GM21723 (cell line): ENCODE data around the gene PHF20.
"Not testable (repeated sequence)": the region's sequence is repeated elsewhere in the genome, so short reads cannot be mapped to it uniquely, and the experiment has no call there.

Source experiments
- ATAC-seq: cut with Tn5 transposase; IDR thresholded peaks from one replicate; pipeline ENCODE4 v1.9.1; 2021; ENCODE audit warnings: mild to moderate bottlenecking, moderate library complexity; ENCODE audit not compliant: unreplicated experiment

PHF20 gene

DNA sequence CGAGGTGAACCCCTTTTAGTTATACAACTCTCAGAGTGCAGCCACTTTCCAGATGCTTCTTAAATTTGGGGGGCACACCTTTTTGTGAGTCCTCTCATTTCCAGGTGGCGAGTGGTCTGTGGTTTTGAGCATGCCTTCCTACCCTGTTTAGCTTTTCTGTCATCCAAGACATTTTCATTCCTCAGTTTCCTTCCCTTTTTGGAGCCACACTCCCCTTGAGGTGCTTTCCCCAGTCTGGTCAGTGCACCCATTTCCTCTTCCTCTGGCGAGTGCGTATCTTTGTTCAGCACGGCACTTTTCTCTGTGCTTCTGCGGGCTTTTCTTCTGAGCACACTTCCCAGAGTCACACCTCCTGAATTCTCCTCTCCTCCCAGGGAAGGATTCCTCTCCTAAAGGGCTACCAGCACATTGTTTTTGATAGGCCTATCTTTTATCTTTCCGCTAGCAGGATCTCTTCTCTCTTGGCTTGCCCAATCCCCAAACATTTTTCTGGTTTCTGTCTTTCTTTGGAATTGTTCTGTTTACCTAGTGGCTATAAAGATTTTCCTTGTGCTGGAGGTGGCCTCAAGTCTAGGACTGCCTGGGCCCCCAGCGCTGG is 1.4 kb downstream of the PHF20 start:
- no peak for ATAC-seq

DNA sequence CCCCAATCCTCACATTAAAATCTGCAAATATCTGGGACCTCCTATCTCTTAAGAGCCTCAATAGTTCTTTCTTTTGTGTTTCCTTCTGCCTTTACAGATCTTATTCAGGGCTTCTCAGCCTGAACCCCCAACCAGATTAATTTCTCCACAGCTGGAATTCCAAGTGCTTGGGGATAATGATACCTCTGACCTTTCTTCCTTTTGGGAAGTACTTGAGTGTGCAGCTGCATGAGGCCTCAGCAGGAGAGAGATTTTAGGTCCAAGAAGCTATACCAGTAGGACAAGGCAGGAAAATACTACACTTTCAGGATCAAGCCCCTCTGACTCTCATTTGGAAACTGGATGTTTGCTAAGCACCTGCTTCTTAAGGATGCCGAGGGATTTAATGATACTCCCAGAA is 2.6 kb downstream of the PHF20 start:
- no peak for ATAC-seq

DNA sequence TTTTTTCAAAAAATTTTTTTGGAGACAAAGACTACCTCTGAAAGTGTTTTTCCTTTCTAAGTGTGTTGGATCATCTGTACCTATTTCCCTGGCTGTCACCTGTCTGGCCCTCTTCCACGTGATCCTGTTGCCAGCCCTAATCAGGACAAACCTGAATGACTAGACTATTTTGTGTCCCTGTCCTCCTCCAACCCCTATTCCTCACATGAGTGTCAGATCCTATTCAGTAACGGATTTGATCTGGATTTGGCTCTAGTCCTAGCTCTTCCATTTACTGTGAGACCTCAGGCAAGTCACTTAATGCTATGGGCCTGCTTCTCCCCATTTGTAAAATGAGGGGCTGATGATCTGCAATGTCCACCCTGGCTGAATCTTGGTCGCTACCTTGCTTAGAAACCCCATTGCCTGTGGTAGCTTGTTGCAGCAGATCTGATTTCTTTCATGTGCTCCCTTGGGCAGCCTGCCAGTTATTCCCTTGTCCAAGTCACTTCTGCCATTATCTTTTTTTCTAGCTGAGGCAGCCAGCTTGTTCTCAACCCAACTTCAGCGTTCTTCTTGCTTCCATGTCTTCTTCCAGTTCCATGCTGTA is 4.8 kb downstream of the PHF20 start:
- ATAC-seq: no peak

DNA sequence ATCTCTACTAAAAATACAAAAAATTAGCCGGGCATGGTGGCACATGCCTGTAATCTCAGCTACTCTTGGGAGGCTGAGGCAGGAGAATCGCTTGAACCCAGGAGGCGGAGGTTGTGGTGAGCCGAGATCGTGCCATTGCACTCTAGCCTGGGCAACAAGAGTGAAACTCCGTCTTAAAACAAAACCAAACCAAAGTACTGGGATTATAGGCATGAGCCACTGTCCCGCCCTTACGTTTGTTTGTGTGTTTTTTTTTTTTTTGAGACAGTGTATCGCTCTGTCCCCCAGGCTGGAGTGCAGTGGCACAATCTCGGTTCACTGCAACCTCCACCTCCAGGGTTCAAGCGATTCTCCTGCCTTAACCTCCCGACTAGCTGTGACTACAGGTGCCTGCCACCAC is 12.0 kb downstream of the PHF20 start:
- not testable (repeated sequence) for ATAC-seq

DNA sequence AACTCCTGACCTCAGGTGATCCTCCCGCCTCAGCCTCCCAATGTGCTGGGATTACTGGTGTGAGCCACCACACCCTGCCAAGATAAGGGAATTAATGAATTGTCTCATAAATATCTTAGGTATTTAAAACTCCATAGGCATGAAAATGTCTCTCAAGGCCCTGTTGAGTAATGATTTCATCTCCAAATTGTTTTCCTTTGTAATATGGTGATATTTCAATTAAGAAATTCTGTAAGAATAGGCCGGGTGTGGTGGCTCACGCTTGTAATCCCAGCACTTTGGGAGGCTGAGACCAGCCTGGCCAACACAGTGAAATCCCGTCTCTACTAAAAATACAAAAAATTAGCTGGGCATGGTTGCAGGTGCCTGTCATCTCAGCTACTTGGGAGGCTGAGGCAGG is 13.7 kb downstream of the PHF20 start:
- not testable (repeated sequence) for ATAC-seq

DNA sequence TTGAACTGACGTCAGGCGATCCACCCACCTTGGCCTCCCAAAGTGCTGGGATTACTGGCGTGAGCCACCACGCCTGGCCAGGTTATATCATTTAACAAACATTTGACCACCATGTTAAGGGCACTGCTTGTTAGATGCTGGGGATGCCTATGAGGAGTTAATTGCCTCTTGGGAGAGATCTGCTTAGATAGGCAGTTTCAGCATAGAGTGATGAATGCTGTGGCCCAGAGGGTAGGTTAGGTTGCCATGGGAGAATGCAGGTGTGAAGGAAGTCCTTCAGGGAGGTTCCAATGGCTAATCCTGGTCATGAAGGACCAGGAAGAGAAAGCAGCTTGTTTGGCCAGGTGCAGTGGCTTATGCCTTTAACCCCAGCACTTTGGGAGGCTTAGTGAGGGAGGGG is 17.0 kb downstream of the PHF20 start:
- ATAC-seq: no peak

DNA sequence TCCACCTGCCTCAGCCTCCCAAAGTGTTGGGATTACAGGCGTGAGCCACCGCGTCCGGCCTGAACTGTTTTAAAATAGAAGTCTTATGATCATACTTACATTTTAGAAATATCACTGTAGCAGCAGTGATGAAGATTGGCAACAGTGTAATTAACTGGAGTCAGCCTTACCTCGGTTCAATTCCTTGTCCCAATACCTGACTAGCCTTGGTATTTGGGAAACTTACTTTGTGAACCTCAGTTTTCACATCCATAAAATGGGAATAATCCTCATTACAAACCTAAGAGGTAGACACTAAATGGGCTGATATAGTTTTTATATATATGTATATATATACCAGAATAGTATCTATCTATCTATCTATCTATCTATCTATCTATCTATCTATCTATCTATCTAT is 19.3 kb downstream of the PHF20 start:
- no peak for ATAC-seq

DNA sequence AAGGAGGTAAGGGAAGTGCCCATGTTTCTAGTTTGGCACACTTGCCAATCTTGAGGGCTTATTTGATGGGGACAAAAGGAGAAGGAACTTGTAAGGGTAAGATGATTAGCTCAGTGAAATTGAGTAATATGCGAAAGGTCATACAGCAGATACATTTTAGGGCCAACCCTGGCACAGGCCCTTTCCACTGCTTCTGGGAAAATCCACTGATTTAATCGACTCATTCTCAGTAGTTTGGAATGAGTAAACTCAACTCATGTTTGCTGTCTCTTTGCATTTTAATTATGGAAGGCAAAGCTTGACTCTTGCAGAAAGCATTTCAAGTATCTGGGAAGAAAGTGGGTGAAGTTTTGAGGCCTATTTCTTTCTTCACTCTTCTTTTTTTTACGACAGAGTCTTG is 20.0 kb downstream of the PHF20 start:
- ATAC-seq: no peak

DNA sequence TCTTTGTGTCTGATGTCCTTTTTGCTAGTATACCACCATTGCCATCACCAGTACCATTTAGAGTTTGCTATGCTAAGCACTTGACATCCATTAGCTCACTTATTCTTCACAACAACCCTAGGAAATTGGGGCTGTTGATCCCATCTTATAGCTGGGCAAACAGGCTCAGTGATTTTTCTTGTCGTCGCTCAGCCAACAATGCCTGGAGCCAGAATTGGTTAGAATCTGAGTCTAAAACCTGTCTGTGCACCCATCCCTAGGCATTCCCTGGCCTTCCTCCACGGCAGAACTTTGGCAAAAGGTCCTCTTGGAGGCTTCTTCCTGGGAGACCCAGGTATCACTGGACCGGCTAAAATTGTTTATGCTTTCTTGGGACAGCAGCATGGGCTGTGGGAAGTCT is 20.9 kb downstream of the PHF20 start:
- no peak for ATAC-seq

DNA sequence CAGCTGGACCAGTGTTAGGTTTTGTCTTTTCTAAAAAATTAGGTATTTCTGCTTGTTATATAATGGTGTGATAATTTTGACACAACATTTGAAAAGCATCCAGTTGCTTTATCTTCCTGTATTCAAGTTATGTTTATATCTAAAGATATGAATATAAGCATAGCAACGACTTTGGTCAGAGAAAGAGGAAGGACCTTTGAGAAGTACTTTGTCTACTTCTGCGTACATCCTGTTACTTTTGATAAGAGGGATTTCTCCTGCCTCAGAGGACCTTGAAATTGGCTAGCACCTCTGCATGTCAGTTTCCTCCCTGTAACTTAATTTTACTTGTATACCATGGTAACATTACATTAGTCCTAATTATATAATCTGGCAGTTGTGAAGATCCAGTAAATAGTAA is 24.8 kb downstream of the PHF20 start:
- ATAC-seq: no peak

DNA sequence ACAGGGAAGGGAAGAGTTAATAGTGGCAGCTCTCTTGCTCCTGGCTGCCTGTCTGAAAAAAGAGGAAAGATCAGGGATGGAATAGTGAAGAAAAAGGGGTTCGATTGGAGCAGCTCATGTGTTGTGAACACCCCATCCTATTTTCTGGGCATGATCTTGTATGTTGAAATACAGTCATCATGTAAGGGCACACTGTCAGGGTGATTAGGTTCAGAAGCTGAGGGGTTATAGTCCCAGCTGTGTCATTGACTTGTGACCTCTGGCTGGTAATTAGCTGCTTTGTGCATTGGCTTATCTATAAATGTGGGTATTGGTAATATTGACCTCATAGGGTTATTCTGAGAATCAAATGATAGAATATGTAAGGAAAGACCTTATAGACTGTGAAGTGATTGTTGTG is 30.1 kb downstream of the PHF20 start:
- ATAC-seq: no peak

DNA sequence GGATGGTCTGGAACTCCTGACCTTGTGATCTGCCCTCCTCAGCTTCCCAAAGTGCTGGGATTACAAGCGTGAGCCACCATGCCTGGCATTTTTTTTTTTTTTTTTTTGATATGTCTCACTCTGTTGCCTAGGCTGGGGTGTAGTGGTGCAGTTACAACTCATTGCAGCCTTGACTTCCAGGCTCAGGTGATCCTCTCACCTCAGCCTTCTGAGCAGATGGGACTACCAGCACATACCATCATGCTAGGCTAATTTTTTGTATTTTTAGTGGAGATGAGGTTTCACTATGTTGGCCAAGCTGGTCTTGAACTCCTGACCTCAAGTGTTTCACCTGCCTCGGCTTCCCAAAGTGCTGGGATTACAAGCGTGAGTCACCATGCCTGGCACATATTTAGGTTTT is 34.3 kb downstream of the PHF20 start:
- ATAC-seq: no peak

DNA sequence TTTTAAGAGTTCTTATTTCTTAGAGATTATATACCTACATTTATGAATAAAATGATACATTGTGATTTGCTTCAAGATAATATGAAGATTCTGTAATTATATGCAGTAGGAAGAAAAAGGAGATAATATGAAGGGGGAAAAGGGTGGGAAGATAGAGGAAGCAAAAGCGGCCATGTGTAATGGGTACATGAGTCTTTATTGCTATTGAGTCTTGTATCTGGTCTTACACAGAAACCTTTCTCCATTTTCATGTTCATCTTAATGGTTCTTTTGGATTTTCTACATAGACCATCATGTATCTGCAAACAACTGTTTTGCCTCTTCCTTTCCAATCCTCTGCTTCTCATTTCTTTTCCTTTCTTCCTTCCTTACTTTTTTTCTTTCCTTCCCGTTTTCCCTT is 36.1 kb downstream of the PHF20 start:
- no peak for ATAC-seq

DNA sequence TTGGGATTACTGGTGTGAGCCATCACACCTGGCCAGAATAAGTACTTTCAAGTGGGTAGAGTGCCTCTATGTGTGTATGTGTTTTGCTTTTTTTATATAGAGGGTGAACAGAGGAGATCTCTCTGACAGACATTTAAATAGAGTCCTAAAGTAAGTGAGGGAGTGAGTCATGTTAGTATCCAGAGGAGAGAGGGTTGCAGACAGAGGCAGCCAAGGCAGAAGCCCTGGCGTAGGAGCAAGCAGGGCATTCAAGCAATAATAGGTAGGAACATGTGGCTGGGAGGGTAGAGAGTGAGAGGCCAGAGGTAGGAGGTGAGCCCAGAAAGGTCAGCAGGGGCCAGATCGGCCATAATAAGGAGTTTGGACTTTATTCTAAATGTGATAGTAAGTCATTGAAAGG is 48.9 kb downstream of the PHF20 start:
- no peak for ATAC-seq

DNA sequence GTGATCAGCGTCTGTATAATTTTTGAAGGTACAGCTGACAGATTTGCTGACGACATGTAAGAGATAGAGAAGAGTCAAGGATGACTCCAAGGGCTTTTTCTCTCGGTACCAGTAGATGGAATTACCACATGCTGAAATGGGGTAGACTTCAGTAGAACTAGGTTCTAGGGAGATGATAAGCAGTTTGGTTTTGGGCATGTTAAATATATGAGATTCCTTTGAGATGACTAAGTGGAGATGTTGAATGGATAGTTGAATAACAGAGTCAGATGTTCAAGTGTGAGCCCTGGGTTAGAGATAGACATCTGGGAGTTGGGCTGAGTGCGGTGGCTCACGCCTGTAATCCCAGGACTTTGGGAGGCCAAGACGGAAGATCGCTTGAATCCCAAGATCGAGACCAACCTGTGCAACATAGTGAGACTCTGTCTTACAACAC is 50.0 kb downstream of the PHF20 start:
- no peak for ATAC-seq

DNA sequence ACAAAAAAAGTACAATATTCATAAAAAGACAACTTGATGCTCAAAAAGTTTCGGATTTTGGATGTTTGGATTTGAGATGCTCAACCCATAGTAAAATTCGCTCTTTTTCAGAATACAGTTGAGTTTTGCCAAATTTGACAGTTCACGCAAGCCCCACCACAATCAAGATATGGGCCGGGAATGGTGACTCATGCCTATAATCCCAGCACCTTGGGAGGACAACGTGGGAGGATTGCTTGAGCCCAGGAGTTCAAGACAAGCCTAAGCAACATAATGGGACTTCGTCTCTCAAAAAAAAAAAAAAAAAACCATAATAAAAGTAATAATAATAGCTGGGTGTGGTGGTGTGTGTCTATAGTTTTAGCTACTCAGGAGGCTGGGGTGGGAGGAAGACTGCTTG is 51.3 kb downstream of the PHF20 start:
- no peak for ATAC-seq

DNA sequence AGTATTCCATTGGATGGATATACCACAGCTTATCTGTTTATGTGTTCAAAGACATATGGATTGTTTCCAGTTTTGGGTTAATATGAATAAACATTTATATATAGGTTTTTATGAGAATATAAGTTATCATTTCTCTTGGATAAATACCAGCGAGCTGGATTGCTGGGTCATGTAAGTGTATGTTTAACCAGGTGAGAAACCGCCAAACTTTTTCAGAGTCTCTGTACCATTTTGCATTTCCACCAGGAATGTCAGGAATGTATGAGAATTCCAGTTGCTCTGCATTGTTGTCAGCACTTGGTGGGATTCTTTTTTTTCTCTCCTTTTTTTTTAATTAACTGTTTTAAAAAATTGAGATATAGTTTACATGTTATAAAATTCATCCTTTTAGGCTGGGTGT is 52.1 kb downstream of the PHF20 start:
- ATAC-seq: no peak

DNA sequence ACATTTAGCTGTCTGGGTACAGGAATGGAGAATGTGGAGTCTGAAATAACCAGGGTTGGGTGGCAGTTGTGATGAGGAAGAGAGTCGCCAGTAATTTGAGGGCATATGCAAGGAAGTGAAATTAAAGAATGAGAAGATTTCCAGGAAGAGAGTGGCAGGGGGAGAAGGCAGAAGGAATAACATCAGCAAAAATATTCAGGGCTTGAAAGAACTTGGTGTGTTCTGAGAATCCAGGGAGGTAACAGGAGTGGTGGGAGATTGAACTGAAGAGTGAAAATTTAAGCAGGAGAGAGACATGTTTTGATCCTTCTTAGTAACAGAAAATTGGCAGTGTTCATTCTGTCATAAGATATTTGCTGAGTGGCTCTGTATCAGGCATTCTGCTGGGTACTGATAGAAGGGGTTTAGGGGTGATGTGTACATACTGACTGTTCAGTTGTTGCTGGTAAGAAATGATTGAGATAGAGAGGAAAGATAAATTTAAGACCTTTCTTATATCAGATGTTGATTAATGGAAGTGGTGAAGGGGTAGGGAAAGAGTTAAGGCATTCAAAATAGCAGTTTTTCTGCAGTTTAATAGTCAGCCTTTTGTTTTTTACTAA is 54.7 kb downstream of the PHF20 start:
- ATAC-seq: no peak

DNA sequence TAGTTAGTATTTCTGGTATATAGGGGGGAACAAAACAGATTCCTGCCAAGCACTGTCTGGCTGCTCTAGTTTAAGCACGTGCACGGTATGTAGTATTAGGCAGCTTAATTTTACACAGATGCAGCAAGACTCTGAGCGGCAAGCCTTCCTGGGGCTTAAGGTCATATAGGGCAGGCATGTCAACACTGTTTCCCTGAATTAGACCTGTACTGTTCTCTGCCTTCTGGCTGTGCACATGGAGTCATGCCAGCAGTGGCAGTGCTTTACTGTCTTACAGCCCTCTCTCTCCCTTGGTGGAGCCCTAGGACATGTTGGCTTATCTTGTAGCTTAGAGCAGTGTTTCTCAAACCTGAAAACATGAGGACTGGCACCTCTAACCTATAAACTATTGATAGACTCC is 56.6 kb downstream of the PHF20 start:
- ATAC-seq: no peak

DNA sequence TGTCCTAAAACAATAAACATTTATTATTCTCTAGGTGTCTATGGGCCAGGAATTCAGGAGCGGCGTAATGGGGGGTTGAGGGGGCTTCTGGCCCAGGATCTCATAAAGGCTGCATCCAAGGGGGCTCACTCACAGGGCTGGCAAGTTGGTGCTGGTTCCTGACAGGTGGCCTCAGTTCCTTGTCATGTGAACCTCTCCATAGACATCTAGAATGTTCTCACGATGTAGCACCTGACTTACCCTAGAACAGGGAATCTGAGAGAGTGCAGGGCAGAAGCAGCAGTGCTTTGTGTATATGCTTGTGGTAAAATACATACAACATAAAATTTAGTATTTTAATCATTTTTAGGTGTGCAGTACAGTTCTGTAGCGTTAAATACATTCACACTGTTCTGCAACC is 57.1 kb downstream of the PHF20 start:
- no peak for ATAC-seq

DNA sequence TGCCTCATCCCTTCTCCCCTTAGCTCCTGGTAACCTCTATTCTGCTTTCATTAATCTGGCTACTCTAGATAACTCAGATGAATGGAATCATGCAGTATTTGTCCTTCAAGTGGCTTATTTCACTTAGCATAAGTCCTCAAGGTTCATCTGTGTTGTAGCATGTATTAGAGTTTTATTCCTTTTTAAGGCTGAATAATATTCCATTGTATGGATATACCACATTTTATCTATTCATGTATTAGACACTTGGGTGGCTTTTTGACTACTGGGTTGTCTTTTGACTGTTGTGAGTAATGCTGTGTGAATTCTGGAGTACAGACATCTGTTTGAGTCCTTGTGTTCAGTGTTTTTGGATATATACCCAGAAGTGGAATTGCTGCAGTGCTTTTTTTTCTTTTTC is 58.4 kb downstream of the PHF20 start:
- no peak for ATAC-seq

DNA sequence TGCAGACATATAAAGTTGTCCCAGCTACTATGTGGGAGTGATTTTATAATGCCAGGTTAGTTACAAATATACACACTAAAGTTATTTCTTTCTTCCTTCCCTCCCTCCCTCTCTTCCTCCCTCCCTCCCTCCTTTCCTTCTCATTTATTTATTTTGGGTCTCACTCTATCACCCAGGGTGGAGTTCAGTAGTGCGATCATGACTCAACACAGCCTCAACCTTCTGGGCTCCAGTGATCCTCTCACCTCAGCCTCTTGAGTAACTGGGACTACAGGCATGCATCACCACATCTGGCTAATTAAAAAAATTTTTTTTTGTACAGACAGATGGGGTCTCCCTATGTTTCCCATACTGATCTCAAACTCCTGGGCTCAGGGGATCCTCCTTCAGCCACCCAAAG is 59.2 kb downstream of the PHF20 start:
- ATAC-seq: no peak

DNA sequence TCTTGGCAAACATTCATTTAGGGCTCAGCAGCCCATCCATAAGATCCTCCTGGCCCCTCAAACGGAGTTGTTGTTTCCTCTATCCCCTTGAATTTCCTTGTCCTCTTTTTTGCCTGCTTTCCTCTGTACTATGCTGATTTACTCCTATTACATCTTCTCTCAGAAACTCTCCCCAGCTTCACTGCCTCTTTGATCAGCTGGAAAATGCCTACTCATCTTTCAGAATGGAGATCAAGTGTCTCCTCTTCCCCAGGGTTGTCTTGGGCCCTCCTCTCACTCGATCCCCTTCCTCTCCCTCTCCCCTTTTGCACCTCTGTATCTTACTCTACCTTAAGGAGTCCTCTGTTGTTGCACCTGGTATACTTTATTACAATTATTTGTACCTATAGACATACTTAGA is 60.2 kb downstream of the PHF20 start:
- ATAC-seq: no peak
